Parathyroid adenoma (tissue), 2 donors: ENCODE results near the gene IQCH.

Experiments
- H2AFZ ChIP-seq: fragments of 300-600 bp; sonication (generic); one replicate; pipeline ENCODE4 v1.7.0; 2017; ENCODE audit warnings: antibody characterized with exemption, mild to moderate bottlenecking
- H3K27ac ChIP-seq: fragments of 300-600 bp; sonication (generic); one replicate; pipeline ENCODE4 v1.7.0; 2017
- H3K27me3 ChIP-seq: fragments of 300-600 bp; sonication (generic); one replicate; pipeline ENCODE4 v1.7.0; 2017; ENCODE audit warnings: low read length; ENCODE audit not compliant: control insufficient read depth, insufficient read depth
- H3K36me3 ChIP-seq: fragments of 300-600 bp; sonication (generic); one replicate; pipeline ENCODE4 v1.7.0; 2017; ENCODE audit warnings: low read length; ENCODE audit not compliant: control insufficient read depth, insufficient read depth
- H3K4me1 ChIP-seq: fragments of 300-600 bp; sonication (generic); one replicate; pipeline ENCODE4 v1.7.0; 2017; ENCODE audit warnings: control low read depth
- H3K4me2 ChIP-seq: fragments of 300-600 bp; sonication (generic); one replicate; pipeline ENCODE4 v1.7.0; 2017; ENCODE audit warnings: low read length
- H3K4me3 ChIP-seq: fragments of 300-600 bp; sonication (generic); one replicate; pipeline ENCODE4 v1.7.0; 2017; ENCODE audit warnings: low read depth, low read length
- H3K79me2 ChIP-seq: fragments of 300-600 bp; sonication (generic); one replicate; pipeline ENCODE4 v1.7.0; 2017; ENCODE audit warnings: control low read depth
- H3K9ac ChIP-seq: fragments of 300-600 bp; sonication (generic); one replicate; pipeline ENCODE4 v1.7.0; 2017; ENCODE audit warnings: mild to moderate bottlenecking
- H3K9me3 ChIP-seq: fragments of 300-600 bp; sonication (generic); one replicate; pipeline ENCODE4 v1.7.0; 2017; ENCODE audit warnings: low read length; ENCODE audit not compliant: control insufficient read depth
- TF ChIP-seq, protein P1 (sequence below): fragments of 300-600 bp; sonication (generic); IDR thresholded peaks from one replicate; pipeline ENCODE4 v1.7.0; 2017; ENCODE audit warnings: antibody characterized with exemption, mild to moderate bottlenecking
- donor health status: primary hyperparathyroidism.

Gene IQCH

DNA sequence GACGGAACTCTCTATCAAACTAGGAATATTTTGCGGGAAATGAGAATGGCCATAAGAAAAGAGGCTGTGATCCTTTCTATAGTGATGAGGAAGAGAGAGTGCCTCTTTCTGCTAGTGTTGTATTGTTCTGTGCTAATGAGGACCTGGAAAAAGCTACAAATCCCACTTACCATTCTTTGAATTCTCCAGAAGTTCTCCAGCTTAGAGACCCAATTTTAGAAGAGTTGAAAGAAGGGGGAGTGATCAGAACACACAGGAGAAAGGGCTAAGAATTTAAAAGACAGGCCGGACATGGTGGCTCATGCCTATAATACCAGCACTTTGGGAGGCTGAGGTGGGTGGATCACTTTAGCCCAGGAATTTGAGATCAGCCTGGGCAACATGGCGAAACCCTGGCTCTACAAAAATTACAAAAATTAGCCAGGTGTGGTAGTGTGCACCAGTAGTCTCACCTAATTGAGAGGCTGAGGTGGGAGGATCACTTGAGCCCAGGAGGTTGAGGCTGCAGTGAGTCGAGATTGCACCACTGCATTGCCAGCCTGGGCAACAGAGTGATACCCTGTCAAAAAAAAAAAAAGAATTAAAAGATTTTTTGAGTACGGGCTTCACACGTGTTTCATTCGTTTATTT, 126.9 kb downstream of the IQCH start:
- H3K36me3 ChIP-seq, result no peaks in the 10 kb centered on the region
- H2AFZ ChIP-seq, result no peak overlapping the region
- no peaks in the 10 kb centered on the region for H3K79me2 ChIP-seq
- TF ChIP-seq, protein P1, sequence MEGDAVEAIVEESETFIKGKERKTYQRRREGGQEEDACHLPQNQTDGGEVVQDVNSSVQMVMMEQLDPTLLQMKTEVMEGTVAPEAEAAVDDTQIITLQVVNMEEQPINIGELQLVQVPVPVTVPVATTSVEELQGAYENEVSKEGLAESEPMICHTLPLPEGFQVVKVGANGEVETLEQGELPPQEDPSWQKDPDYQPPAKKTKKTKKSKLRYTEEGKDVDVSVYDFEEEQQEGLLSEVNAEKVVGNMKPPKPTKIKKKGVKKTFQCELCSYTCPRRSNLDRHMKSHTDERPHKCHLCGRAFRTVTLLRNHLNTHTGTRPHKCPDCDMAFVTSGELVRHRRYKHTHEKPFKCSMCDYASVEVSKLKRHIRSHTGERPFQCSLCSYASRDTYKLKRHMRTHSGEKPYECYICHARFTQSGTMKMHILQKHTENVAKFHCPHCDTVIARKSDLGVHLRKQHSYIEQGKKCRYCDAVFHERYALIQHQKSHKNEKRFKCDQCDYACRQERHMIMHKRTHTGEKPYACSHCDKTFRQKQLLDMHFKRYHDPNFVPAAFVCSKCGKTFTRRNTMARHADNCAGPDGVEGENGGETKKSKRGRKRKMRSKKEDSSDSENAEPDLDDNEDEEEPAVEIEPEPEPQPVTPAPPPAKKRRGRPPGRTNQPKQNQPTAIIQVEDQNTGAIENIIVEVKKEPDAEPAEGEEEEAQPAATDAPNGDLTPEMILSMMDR, result no peak
- no peaks in the 10 kb centered on the region for H3K9me3 ChIP-seq
- H3K4me1 ChIP-seq, result no peaks in the 10 kb centered on the region
- H3K27me3 ChIP-seq, result no peaks in the 10 kb centered on the region
- no peak overlapping the region for H3K9ac ChIP-seq
- H3K27ac ChIP-seq, result no peak overlapping the region
- H3K4me2 ChIP-seq, result no peak overlapping the region
- no peak overlapping the region for H3K4me3 ChIP-seq

DNA sequence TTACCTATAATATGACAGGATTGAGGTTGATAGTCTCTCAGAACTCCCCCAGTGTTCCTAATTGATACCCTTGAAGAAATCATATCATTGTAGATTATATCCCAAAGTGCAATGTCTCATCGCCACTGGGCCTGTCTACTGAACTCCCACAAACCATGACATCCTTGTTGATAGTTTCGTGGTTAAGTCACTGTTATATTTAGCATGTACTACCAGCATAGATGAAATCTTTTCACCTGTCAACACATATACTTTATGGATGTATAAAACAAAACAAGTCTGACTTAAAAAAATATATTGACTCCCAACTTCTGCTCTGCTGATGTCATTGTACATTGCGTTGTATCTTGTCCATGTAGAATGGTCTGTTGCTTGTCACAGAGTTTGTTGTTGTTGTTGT, 128.1 kb downstream of the IQCH start:
- Histone ChIP-seq H3K9me3 (no peaks in the 10 kb centered on the region), H3K4me3 (no peak overlapping the region), H2AFZ (no peak overlapping the region), H3K9ac (no peak overlapping the region), H3K4me2 (no peak overlapping the region), H3K27me3 (no peaks in the 10 kb centered on the region), H3K27ac (no peak overlapping the region), H3K4me1 (no peaks in the 10 kb centered on the region), H3K79me2 (no peaks in the 10 kb centered on the region), H3K36me3 (no peaks in the 10 kb centered on the region)
- TF ChIP-seq, protein P1, result no peak

DNA sequence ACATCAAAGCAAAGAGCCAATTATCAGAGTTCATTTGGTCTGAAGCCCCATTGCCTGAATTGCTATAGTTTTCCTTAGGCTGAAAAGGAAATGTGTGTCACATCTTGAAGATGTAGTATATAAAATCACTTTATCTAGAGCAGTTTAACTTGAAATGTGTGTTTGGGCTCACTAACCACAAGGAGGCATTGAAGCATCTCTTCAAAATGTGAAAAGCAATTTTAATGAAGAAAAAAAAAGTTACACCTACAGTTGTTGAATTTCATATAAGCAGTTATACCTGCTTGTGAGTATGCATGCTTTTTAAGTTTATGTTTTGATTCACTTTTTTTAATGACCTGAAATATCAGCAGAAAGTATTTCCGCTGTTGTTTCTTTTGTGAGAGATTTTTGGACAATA, 129.3 kb downstream of the IQCH start:
- Histone ChIP-seq H3K9me3 (no peaks in the 10 kb centered on the region), H3K9ac (no peak overlapping the region), H3K27ac (no peak overlapping the region), H3K27me3 (no peaks in the 10 kb centered on the region), H3K4me2 (no peak overlapping the region), H3K4me3 (no peak overlapping the region), H3K4me1 (no peaks in the 10 kb centered on the region), H3K36me3 (no peaks in the 10 kb centered on the region), H3K79me2 (no peaks in the 10 kb centered on the region), H2AFZ (no peak overlapping the region)
- TF ChIP-seq, protein P1, result no peak

DNA sequence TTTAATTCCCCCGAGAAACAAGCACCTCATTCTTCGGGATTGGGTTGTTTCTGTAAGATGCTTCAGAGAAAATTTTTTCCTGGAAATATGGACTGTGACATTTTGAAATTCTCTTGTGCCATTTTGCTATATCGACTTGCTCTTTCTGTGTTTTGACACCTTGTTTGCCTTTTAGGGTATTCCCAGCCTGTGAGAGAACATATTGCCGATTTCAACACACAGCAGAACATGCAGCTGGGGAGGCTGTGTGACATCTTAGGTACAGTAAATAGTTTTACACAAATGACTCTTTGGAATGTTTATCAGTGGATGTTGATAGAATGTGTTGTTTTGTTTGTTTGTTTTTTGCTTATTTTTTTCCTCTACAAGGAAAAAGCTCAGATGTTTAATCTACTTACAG, 130.2 kb downstream of the IQCH start:
- Histone ChIP-seq H3K36me3 (no peaks in the 10 kb centered on the region), H3K9me3 (no peaks in the 10 kb centered on the region), H2AFZ (no peak overlapping the region), H3K4me1 (no peaks in the 10 kb centered on the region), H3K4me3 (no peak overlapping the region), H3K79me2 (no peaks in the 10 kb centered on the region), H3K27me3 (no peaks in the 10 kb centered on the region), H3K27ac (no peak overlapping the region), H3K4me2 (no peak overlapping the region), H3K9ac (no peak overlapping the region)
- TF ChIP-seq, protein P1, result no peak

DNA sequence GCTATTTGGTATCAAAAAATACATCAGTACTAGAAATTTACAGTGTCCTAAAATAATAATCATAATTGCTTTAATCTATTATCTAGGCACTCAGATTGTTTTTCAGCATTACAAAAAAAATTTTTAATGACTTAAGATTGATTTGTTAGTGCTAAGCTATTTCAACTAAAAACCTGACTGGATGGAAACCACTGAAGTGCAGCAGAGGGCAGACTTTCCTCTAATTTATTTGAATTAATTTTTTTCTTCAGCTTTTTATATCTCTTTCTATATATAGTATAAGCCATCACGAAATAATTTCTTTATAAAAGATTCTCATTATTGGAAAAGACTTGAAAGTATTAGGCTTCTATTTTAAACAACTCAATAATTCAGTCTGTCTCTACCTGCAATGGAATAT, 131.4 kb downstream of the IQCH start:
- no peak overlapping the region for H2AFZ ChIP-seq
- no peaks in the 10 kb centered on the region for H3K4me1 ChIP-seq
- no peak overlapping the region for H3K4me3 ChIP-seq
- H3K4me2 ChIP-seq, result no peak overlapping the region
- H3K9ac ChIP-seq, result no peak overlapping the region
- TF ChIP-seq, protein P1, result no peak
- no peak overlapping the region for H3K27ac ChIP-seq
- H3K36me3 ChIP-seq, result no peaks in the 10 kb centered on the region
- H3K27me3 ChIP-seq, result no peaks in the 10 kb centered on the region
- H3K9me3 ChIP-seq, result no peaks in the 10 kb centered on the region
- no peaks in the 10 kb centered on the region for H3K79me2 ChIP-seq
